Pancreas (tissue), 10 donors: ENCODE measurements around the gene RREB1. TPM values are rescaled to one million over a fixed set of nuclear protein-coding genes. Genes with fewer than 3 reads are reported as not detected.

Experiments
- ATAC-seq, 4 donors: fragments of 200-7000 bp; cut with Tn5 transposase; one replicate each; pipeline versions ENCODE4 v1.8.0 to v1.9.1; 2020; ENCODE audit warnings: mild to moderate bottlenecking in 4 of 4, moderate library complexity in 4 of 4
- DNase-seq, 6 donors: peaks; one replicate each; pipeline ENCODE4 v3.0.0-alpha.2; 2020
- FAIRE-seq: peaks from 2 replicates; lab custom pipeline; 2012; peaks lifted over from hg19 to GRCh38; lab: Jason Lieb, UNC
- H3K27ac ChIP-seq, 4 donors: fragments of 200-600 bp; sonication (generic); 1 replicate in 3 of 4; 2 replicates in 1 of 4; pipeline versions ENCODE4 v1.5.0 to v1.8.0; 2020
- H3K27me3 ChIP-seq, 4 donors: fragments of 200-600 bp; one replicate each; pipeline ENCODE4 v1.8.0; 2021
- H3K36me3 ChIP-seq, 3 donors: fragments of 200-600 bp; sonication (generic) in 1 of 3; one replicate each; pipeline versions ENCODE4 v1.5.0 to v1.8.0; 2020 to 2021
- H3K4me1 ChIP-seq, 3 donors: fragments of 200-600 bp; one replicate each; pipeline ENCODE4 v1.8.0; 2021
- H3K4me3 ChIP-seq, 4 donors: fragments of 200-600 bp; sonication (generic) in 2 of 4; one replicate each; pipeline versions ENCODE4 v1.5.0 to v1.8.0; 2020 to 2021
- H3K9me3 ChIP-seq, 4 donors: fragments of 200-600 bp; one replicate each; pipeline ENCODE4 v1.8.0; 2021
- WGBS, 2 donors: extraction: QIAGEN DNeasy Blood & Tissue Kit; methylation state at CpG; one replicate each; pipeline ENCODE4 v1.1.7; 2013; 5-methylcytosine and 5-hydroxymethylcytosine counted together
- intact Hi-C, 3 donors: fragments of 100-400 bp; cut with DNase I; formaldehyde crosslinking; loops; one replicate each; pipeline versions ENCODE4 v1.11.1 to v1.14.2; 2022
- polyA plus RNA-seq, 2 donors: library from polyadenylated mRNA; stranded (reverse); fragments of 200-250 nt; gene quantifications; one replicate each; pipeline ENCODE4 v1.2.3, GENCODE V29; 2013
- total RNA-seq, 6 donors: library from RNA; stranded (reverse); fragmentation: NEBNext Ultra II Directional in 4 of 6; extraction: Animal tissue kit (Norgen Biotek cat#: 25700) in 4 of 6; gene quantifications; one replicate each; pipeline versions ENCODE4 v1.2.1 to v1.2.4, GENCODE V29; 2021 to 2023
- TF ChIP-seq, protein P1 (sequence below), 4 donors: fragments of 200-600 bp; sonication (generic) in 3 of 4; IDR thresholded peaks; one replicate each; pipeline versions ENCODE4 v1.5.0 to v1.8.0; 2021; ENCODE audit warnings: antibody characterized with exemption in 4 of 4
- donor health status: healthy with polysubstance abuse.
- donor health status: DM: no; HTN: no; CAD: no; lungs with moderate emphysema.
- donor health status: DM: no; HTN: no; CAD: no.
- donor health status: control.
- donor health status: control.
- donor health status: Bipolar disorder and iron deficiency.
- donor health status: DM: yes; HTN: yes; CAD: no.
- donor health status: DM: no; HTN: no; CAD: no.
- donor health status: DM: no; HTN: no; CAD: no.
- donor health status: DM: yes; HTN: yes; CAD: no.

RREB1 gene
- total and polyA plus RNA-seq, 8 donors: 8.9 to 45.3 (median 29.1) TPM

DNA sequence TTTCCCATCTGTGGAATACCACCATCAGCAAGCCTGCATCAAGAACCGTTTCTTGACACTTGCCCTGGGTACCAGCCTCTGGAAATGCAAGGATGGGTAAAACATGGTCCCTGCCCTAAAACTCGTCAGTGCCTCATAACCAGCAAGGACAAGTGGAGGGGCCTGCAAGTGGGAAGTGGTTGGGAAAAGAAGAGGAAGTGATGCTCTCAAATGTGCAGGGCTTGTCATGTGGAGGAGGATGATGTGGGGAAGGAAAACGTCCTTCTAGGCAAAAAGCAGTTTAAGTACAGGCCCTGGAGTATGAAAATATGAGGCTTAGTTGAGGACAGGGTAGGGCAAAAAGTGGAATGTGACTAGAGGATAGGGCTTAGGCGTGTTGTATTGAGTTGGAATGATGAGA is 19.0 kb downstream of the RREB1 start:
- Histone ChIP-seq H3K27me3 (no peaks in the 10 kb centered on the region), H3K4me3 (no peak overlapping the region), H3K36me3 (no peaks in the 10 kb centered on the region), H3K4me1 (peaks cover 16 to 24% (median 21%) of the 10 kb centered on the region in 3 donors), H3K9me3 (no peaks in the 10 kb centered on the region), H3K27ac (peak overlapping the region in 1 of 4 donors; percentile 17)
- FAIRE-seq: no peak
- 77 to 86% methylated on average over 4 of the region's 4 CpGs for WGBS, 2 donors
- TF ChIP-seq, protein P1, sequence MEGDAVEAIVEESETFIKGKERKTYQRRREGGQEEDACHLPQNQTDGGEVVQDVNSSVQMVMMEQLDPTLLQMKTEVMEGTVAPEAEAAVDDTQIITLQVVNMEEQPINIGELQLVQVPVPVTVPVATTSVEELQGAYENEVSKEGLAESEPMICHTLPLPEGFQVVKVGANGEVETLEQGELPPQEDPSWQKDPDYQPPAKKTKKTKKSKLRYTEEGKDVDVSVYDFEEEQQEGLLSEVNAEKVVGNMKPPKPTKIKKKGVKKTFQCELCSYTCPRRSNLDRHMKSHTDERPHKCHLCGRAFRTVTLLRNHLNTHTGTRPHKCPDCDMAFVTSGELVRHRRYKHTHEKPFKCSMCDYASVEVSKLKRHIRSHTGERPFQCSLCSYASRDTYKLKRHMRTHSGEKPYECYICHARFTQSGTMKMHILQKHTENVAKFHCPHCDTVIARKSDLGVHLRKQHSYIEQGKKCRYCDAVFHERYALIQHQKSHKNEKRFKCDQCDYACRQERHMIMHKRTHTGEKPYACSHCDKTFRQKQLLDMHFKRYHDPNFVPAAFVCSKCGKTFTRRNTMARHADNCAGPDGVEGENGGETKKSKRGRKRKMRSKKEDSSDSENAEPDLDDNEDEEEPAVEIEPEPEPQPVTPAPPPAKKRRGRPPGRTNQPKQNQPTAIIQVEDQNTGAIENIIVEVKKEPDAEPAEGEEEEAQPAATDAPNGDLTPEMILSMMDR (IDR thresholded peaks at IDR 0.05): no peak
- peak in 1 of 4 donors; percentile 15 for ATAC-seq
- DNase-seq: no peak
- intact Hi-C loops: no loop called here

DNA sequence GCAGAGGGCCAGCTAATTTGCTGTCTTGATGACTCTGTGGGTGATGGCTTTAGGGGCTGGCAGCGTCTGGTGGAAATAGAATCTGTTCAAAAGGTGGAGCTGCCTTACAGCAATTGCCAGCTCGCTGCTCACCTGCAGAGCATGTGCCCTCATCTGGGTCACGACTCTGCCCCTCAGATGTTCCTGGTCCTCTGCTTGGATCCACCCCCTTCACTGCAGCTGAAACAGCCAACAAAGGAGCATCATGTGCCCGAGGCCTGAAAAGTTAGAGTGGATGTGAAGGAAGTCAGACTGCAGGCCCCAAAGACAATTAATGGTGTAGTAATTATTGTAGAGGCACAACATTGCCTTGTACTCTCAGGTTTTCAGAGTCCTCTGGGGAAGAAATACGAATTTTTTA is 19.9 kb downstream of the RREB1 start:
- ATAC-seq (no peak), DNase-seq (no peak), FAIRE-seq (no peak)
- no peaks in the 10 kb centered on the region for H3K9me3 ChIP-seq
- H3K27ac ChIP-seq: peak overlapping the region in 2 of 4 donors; percentile 5 to 17
- no peaks in the 10 kb centered on the region for H3K36me3 ChIP-seq
- H3K27me3 ChIP-seq: no peaks in the 10 kb centered on the region
- TF ChIP-seq, protein P1 (IDR thresholded peaks at IDR 0.05): no peak
- WGBS, 2 donors: 81 to 85% methylated on average over 5 of the region's 5 CpGs
- no peak overlapping the region for H3K4me3 ChIP-seq
- intact Hi-C loops: no loop called here
- H3K4me1 ChIP-seq: peaks cover 13 to 24% (median 21%) of the 10 kb centered on the region in 3 donors

DNA sequence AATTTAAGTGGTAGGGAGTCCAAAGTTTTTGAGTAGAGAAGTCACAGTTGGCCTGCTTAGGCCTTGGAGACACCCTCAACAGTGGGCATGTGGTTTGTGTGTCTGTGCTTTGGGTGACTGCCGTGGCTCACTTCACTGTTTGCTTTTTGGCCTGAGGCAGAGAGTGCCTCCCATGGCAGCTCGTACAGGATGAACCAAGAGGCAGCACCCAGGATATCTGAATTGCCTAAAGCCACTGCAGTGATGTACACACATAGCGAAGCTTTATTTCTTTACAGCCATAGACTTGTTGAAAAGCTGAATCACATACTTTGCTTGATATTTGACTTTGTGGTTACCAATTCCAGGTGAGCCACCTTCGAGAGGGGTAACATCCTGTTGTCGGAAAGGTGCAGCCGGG is 21.6 kb downstream of the RREB1 start:
- Histone ChIP-seq H3K4me1 (peaks cover 10 to 28% (median 16%) of the 10 kb centered on the region in 3 donors), H3K9me3 (no peaks in the 10 kb centered on the region), H3K4me3 (no peak overlapping the region), H3K27ac (peak overlapping the region; percentile 63 to 91 (median 70)), H3K27me3 (no peaks in the 10 kb centered on the region), H3K36me3 (no peaks in the 10 kb centered on the region)
- intact Hi-C loops: no loop called here
- ATAC-seq: peak in 3 of 4 donors; percentile 11 to 41 (median 23)
- TF ChIP-seq, protein P1 (IDR thresholded peaks at IDR 0.05): no peak
- DNase-seq: no peak
- no peak for FAIRE-seq
- WGBS, 2 donors: 71 to 77% methylated on average over 6 of the region's 6 CpGs

DNA sequence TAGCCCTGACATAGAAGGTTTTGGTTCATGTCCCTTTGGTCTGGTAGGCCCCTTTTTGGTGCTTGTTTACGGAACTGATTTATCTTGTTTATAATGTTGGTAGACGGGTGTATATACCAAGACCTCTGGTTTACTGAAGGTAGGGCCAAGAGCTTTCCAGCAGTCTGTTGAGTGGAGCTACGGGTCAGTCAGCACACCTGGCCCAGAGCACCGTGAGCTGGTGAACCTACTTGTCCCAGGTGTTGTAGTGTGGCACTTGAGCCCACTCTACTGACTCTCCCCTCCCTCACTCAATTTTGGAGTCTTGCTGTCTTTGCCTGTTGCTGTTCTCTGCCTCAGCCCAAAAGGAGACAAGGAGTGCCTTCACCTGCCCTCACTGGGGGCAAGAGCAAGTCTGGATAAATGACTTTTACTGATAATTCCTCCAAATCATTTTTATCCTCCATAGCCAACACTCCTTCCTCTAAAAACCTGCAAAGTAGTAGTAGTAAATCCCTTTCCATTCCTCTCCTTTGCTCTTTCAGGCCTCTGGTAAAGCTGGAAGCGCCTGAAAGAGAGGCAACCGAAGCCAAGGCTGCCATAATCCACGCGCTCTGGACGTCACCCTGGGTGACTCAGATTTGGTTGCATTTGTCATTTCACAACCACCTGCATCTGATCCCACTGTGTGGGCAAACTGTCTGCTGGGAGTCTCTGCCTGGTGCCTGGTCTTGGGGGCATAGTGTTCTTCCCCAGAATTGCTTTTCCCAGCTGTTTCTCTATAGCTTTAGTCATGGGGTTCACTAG is 22.2 kb downstream of the RREB1 start:
- no peaks in the 10 kb centered on the region for H3K36me3 ChIP-seq
- intact Hi-C loops: no loop called here
- FAIRE-seq (no peak), ATAC-seq (peak; percentile 90 to 94 (median 94)), DNase-seq (peak; percentile 74 to 84 (median 80))
- no peak overlapping the region for H3K4me3 ChIP-seq
- 43 to 55% methylated on average over 9 of the region's 9 CpGs for WGBS, 2 donors
- no peaks in the 10 kb centered on the region for H3K9me3 ChIP-seq
- peaks cover 8 to 33% (median 22%) of the 10 kb centered on the region in 3 donors for H3K4me1 ChIP-seq
- peak overlapping the region; percentile 63 to 91 (median 70) for H3K27ac ChIP-seq
- TF ChIP-seq, protein P1 (IDR thresholded peaks at IDR 0.05): no peak
- no peaks in the 10 kb centered on the region for H3K27me3 ChIP-seq

DNA sequence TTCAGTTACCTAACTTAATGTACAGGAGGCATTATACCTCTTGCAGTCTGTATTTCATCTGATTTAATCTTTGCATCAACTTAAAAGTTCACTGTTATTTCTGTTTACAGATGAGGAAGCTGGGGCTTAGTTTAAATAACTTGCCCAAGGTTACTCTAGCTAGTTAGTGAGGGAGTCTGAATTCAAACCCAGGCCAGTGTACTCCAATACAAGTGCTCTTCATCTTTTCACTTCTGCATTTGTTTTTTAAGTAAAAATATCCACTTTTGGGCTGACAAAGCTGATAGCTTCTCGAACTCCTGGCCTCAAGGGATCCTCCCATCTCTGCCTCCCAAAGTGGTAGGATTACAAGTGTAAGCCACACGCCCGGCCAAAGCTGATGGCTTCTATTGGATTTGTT is 23.6 kb downstream of the RREB1 start:
- Histone ChIP-seq H3K9me3 (no peaks in the 10 kb centered on the region), H3K4me3 (no peak overlapping the region), H3K36me3 (no peaks in the 10 kb centered on the region), H3K4me1 (peaks cover 17 to 41% (median 33%) of the 10 kb centered on the region in 3 donors), H3K27me3 (no peaks in the 10 kb centered on the region), H3K27ac (peak overlapping the region in 1 of 4 donors; percentile 91)
- TF ChIP-seq, protein P1 (IDR thresholded peaks at IDR 0.05): no peak
- 90 to 96% methylated on average over 3 of the region's 3 CpGs for WGBS, 2 donors
- FAIRE-seq (no peak), DNase-seq (no peak), ATAC-seq (no peak)
- intact Hi-C loops: no loop called here
